Testis (tissue), 2 donors: ENCODE data around the gene HSD17B8.

Experiments
- POLR2A ChIP-seq: fragments of 450-650 bp; IDR thresholded peaks from one replicate; pipeline ENCODE4 v1.6.1; 2017; ENCODE audit warnings: antibody characterized with exemption, mild to moderate bottlenecking, moderate library complexity
- TF ChIP-seq, protein P1 (sequence below), 3 experiments: fragments of 450-650 bp in 2 of 3; fragments of 200-600 bp in 1 of 3; sonication (generic) in 1 of 3; IDR thresholded peaks; one replicate each; pipeline ENCODE4 v1.5.1; 2016 to 2019; ENCODE audit warnings: antibody characterized with exemption in 3 of 3, mild to moderate bottlenecking in 2 of 3, moderate library complexity in 1 of 3

DNA sequence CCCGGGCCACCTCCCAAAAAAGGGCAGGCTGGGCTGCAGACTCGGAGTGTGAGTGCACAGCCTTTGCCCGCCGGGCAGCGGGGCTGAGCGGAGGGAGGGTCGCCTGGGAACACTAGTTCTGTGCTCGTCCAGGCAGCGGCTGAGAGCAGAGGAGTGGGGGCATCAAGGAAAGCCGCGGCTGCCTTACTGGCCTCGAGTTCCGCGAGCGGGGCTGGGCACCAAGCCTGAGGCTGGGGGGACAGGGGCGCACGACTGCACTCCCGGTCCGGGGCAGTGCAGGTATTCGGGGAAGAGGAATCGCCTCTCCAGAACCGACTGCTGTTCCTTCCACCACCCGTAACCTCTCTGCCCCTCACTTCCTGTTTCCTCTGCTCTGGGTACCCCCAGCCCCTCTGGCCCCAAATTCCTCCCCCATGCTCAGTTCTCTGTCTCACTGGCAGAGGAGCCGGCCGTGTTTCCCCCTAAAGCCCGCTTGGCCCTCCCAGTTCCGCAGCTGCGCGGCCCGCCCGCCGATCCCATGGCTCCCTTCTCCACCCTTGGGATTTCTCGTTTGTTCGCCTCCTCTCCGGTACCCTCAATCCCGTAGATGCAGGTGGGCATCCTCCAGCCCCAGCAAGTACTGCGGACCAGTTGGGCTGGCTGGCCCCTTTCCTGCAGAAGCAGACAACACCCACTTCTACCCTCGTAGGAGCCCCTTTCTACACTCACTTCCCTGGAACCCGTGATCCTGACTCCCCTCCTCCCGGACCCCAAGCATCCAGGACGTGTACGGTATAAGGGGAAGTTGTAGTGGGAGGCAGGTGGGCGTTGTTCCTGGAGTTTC, 8.9 kb downstream of the HSD17B8 start:
- TF ChIP-seq, protein P1, sequence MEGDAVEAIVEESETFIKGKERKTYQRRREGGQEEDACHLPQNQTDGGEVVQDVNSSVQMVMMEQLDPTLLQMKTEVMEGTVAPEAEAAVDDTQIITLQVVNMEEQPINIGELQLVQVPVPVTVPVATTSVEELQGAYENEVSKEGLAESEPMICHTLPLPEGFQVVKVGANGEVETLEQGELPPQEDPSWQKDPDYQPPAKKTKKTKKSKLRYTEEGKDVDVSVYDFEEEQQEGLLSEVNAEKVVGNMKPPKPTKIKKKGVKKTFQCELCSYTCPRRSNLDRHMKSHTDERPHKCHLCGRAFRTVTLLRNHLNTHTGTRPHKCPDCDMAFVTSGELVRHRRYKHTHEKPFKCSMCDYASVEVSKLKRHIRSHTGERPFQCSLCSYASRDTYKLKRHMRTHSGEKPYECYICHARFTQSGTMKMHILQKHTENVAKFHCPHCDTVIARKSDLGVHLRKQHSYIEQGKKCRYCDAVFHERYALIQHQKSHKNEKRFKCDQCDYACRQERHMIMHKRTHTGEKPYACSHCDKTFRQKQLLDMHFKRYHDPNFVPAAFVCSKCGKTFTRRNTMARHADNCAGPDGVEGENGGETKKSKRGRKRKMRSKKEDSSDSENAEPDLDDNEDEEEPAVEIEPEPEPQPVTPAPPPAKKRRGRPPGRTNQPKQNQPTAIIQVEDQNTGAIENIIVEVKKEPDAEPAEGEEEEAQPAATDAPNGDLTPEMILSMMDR (IDR thresholded peaks at IDR 0.05): no peak
- no peak for TF ChIP-seq POLR2A
